Activated CD4-positive, alpha-beta T cell treated with anti-CD3 and anti-CD28 coated beads, Interleukin-2, Interleukin-6, amounts not matched to agents 100 ng/mL and 50 ng/mL, durations not matched to agents 16 hours and 8 hours (primary cell): ENCODE measurements around the gene NUSAP1.
"Not testable (repeated sequence)": the region's sequence is repeated elsewhere in the genome, so short reads cannot be mapped to it uniquely, and the experiment has no call there.

Source experiments
- DNase-seq: peaks from one replicate; pipeline ENCODE4 v3.0.0-alpha.2; 2020

Gene NUSAP1

GRCh38 chr15:41333026-41333562 lies 413 bp downstream of the NUSAP1 start:
- DNase-seq: peak; percentile 61

GRCh38 chr15:41334293-41335120 lies 1.8 kb downstream of the NUSAP1 start:
- DNase-seq: no peak

GRCh38 chr15:41336549-41336948 lies 3.9 kb downstream of the NUSAP1 start:
- no peak for DNase-seq

GRCh38 chr15:41337047-41337446 lies 4.4 kb downstream of the NUSAP1 start:
- no peak for DNase-seq

- no peak for DNase-seq
Observed at GRCh38 chr15:41337631-41338522, 5.2 kb downstream of the NUSAP1 start.

GRCh38 chr15:41340189-41340695 lies 7.6 kb downstream of the NUSAP1 start:
- DNase-seq: no peak

GRCh38 chr15:41341519-41341918 lies 8.8 kb downstream of the NUSAP1 start:
- DNase-seq: no peak

GRCh38 chr15:41347236-41347635 lies 14.6 kb downstream of the NUSAP1 start:
- DNase-seq: no peak

- DNase-seq: no peak
Observed at GRCh38 chr15:41350057-41350717, 17.5 kb downstream of the NUSAP1 start.

GRCh38 chr15:41354371-41354770 lies 21.7 kb downstream of the NUSAP1 start:
- no peak for DNase-seq

- no peak for DNase-seq
Observed at GRCh38 chr15:41367418-41367817, 34.7 kb downstream of the NUSAP1 start.

- DNase-seq: no peak
Observed at GRCh38 chr15:41377978-41378377, 45.3 kb downstream of the NUSAP1 start.

GRCh38 chr15:41383974-41384749 lies 51.5 kb downstream of the NUSAP1 start:
- not testable (repeated sequence) for DNase-seq

GRCh38 chr15:41387646-41388045 lies 55.0 kb downstream of the NUSAP1 start:
- no peak for DNase-seq

- no peak for DNase-seq
Observed at GRCh38 chr15:41392659-41393058, 60.0 kb downstream of the NUSAP1 start.

- DNase-seq: no peak
Observed at GRCh38 chr15:41394924-41395323, 62.2 kb downstream of the NUSAP1 start.

- DNase-seq: no peak
Observed at GRCh38 chr15:41396111-41396510, 63.4 kb downstream of the NUSAP1 start.

GRCh38 chr15:41401904-41402267 lies 69.2 kb downstream of the NUSAP1 start:
- DNase-seq: no peak

GRCh38 chr15:41407341-41407740 lies 74.7 kb downstream of the NUSAP1 start:
- no peak for DNase-seq

GRCh38 chr15:41408234-41408641 lies 75.6 kb downstream of the NUSAP1 start:
- DNase-seq: no peak

GRCh38 chr15:41411031-41411430 lies 78.3 kb downstream of the NUSAP1 start:
- DNase-seq: no peak

- DNase-seq: no peak
Observed at GRCh38 chr15:41411441-41411840, 78.8 kb downstream of the NUSAP1 start.
